ENCODE results near the gene ANKMY1.

- no peak for TF ChIP-seq POLR2A (IDR thresholded peaks at IDR 0.05)
- TF ChIP-seq, protein P1, sequence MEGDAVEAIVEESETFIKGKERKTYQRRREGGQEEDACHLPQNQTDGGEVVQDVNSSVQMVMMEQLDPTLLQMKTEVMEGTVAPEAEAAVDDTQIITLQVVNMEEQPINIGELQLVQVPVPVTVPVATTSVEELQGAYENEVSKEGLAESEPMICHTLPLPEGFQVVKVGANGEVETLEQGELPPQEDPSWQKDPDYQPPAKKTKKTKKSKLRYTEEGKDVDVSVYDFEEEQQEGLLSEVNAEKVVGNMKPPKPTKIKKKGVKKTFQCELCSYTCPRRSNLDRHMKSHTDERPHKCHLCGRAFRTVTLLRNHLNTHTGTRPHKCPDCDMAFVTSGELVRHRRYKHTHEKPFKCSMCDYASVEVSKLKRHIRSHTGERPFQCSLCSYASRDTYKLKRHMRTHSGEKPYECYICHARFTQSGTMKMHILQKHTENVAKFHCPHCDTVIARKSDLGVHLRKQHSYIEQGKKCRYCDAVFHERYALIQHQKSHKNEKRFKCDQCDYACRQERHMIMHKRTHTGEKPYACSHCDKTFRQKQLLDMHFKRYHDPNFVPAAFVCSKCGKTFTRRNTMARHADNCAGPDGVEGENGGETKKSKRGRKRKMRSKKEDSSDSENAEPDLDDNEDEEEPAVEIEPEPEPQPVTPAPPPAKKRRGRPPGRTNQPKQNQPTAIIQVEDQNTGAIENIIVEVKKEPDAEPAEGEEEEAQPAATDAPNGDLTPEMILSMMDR (IDR thresholded peaks at IDR 0.05) = no peak
Observed at GRCh38 chr2:240578488-240578887, 20.7 kb upstream of the ANKMY1 start.

All from vagina (tissue), 2 donors.